AG09309 (cell line): ENCODE data around the gene CLMP.

Experiments
- DNase-seq: peaks from one replicate; pipeline ENCODE4 v3.0.0-alpha.2; 2010; ENCODE audit warnings: low read depth
- H3K4me3 ChIP-seq: 2 replicates; pipeline ENCODE4 v1.5.1; 2011; ENCODE audit warnings: mild to moderate bottlenecking, low read depth, low read length, moderate library complexity; ENCODE audit not compliant: control insufficient read depth
- CTCF ChIP-seq: IDR thresholded peaks from 2 replicates; pipeline ENCODE4 v1.5.1; 2011; ENCODE audit warnings: mild to moderate bottlenecking, low read depth, low read length, inconsistent platforms; ENCODE audit not compliant: insufficient read depth, control insufficient read depth; ENCODE audit errors: missing control alignments

Gene CLMP

GRCh38 chr11:123151796-123152195 lies 43.3 kb downstream of the CLMP start:
- TF ChIP-seq CTCF: no peak
- no peak for DNase-seq
- H3K4me3 ChIP-seq: no peak overlapping the region

- TF ChIP-seq CTCF: no peak
- no peak overlapping the region for H3K4me3 ChIP-seq
- DNase-seq: no peak
Observed at GRCh38 chr11:123151366-123151765, 43.7 kb downstream of the CLMP start.

GRCh38 chr11:123150882-123151281 lies 44.2 kb downstream of the CLMP start:
- TF ChIP-seq CTCF: no peak
- DNase-seq: no peak
- no peak overlapping the region for H3K4me3 ChIP-seq

- H3K4me3 ChIP-seq: no peak overlapping the region
- no peak for DNase-seq
- TF ChIP-seq CTCF: no peak
Observed at GRCh38 chr11:123148965-123149364, 46.1 kb downstream of the CLMP start.

- DNase-seq: no peak
- TF ChIP-seq CTCF: no peak
- no peak overlapping the region for H3K4me3 ChIP-seq
Observed at GRCh38 chr11:123145661-123146060, 49.4 kb downstream of the CLMP start.

- no peak overlapping the region for H3K4me3 ChIP-seq
- TF ChIP-seq CTCF: no peak
- DNase-seq: no peak
Observed at GRCh38 chr11:123145220-123145619, 49.8 kb downstream of the CLMP start.

- no peak overlapping the region for H3K4me3 ChIP-seq
- no peak for DNase-seq
- TF ChIP-seq CTCF: no peak
Observed at GRCh38 chr11:123144707-123145106, 50.3 kb downstream of the CLMP start.
